Thyroid gland (tissue), 4 donors: Measurements from ENCODE around the gene RPS14. TPM values are rescaled to one million over a fixed set of nuclear protein-coding genes. Genes with fewer than 3 reads are reported as not detected.

Experiments
- total RNA-seq, 4 donors: library from RNA; depleted of rRNA; stranded (reverse); fragments of >200 nt; gene quantifications; one replicate each; pipeline ENCODE4 v1.2.3, GENCODE V29; 2016

RPS14 gene
- total RNA-seq, 4 donors from 2014 or later: 2,017 to 5,540 (median 2,786) TPM

Other genes starting within 250 kb of the RPS14 start
- gene CAMK2A, start 160.0 kb downstream of the RPS14 start, total RNA-seq: not detected
- gene ARSI, start 146.8 kb downstream of the RPS14 start, total RNA-seq: under 1 TPM in 2 of 4 donors, not detected in 2; 0.22 to 0.67 TPM
- 10 to 100 TPM; 20.7 to 28.0 (median 25.3) TPM for gene TCOF1, start 92.0 kb downstream of the RPS14 start, total RNA-seq
- 100 to 1,000 TPM; 287 to 675 (median 493) TPM for gene CD74, start 36.8 kb downstream of the RPS14 start, total RNA-seq
- gene NDST1, start 58.4 kb upstream of the RPS14 start, total RNA-seq: 100 to 1,000 TPM in 2 of 4 donors, 10 to 100 TPM in 2; 84.9 to 171 (median 113) TPM
- 10 to 100 TPM in 3 of 4 donors, 1 to 10 TPM in 1; 8.8 to 19.3 (median 14.1) TPM for gene SYNPO, start 190.9 kb upstream of the RPS14 start, total RNA-seq
- under 1 TPM in 3 of 4 donors, not detected in 1; 0.11 to 0.29 (median 0.13) TPM for gene MYOZ3, start 211.5 kb upstream of the RPS14 start, total RNA-seq